Measurements from ENCODE around the gene RNF141. TPM values are rescaled to one million over a fixed set of nuclear protein-coding genes. Genes with fewer than 3 reads are reported as not detected.

RNF141 gene
- total and polyA plus RNA-seq, 10 of the 15 experiments (the other 5 are each of a cell fraction or from before 2014, with no cell fraction given) = 7.6 to 36.8 (median 13.6) TPM

- no peak for TF ChIP-seq PRDM15 (CRISPR knock-in tag; IDR thresholded peaks at IDR 0.05)
- peak; percentile 61; the same call in 1 of the 2 replicates for TF ChIP-seq EED (IDR thresholded peaks at IDR 0.05; ENCODE audit: low read depth)
- no peak for TF ChIP-seq TCF7 (IDR thresholded peaks at IDR 0.05; ENCODE audit: borderline replicate concordance)
- TF ChIP-seq MTA2 (IDR thresholded peaks at IDR 0.05; ENCODE audit: low read depth) = peak; percentile 65; the same call in 1 of the 2 replicates
- TF ChIP-seq TBL1XR1 (IDR thresholded peaks at IDR 0.05; ENCODE audit: low read depth, low read length) = no peak
- TF ChIP-seq ZNF274 (IDR thresholded peaks at IDR 0.05; ENCODE audit: insufficient read depth, insufficient read length) = no peak
- no peak for TF ChIP-seq BRCA1 (IDR thresholded peaks at IDR 0.05; ENCODE audit: low read depth, low read length)
- peak; percentile 34; the same call in 1 of the 3 replicates for TF ChIP-seq POU2F2 (IDR thresholded peaks at IDR 0.05; ENCODE audit: borderline replicate concordance, low read depth, low read length)
- no peak for TF ChIP-seq NR2C2 (IDR thresholded peaks at IDR 0.05; ENCODE audit: borderline replicate concordance, control insufficient read depth, insufficient read length, low read depth)
- TF ChIP-seq CBX5 (IDR thresholded peaks at IDR 0.05; ENCODE audit: low read depth) = no peak
- TF ChIP-seq USF1 (IDR thresholded peaks at IDR 0.05; ENCODE audit: borderline replicate concordance, extremely low read length, insufficient read depth, low read depth, low read length) = no peak
- TF ChIP-seq SREBF2 (IDR thresholded peaks at IDR 0.05; ENCODE audit: low read length) = no peak
- TF ChIP-seq CHD4 (IDR thresholded peaks at IDR 0.05) = no peak
- TF ChIP-seq HCFC1 (IDR thresholded peaks at IDR 0.05; ENCODE audit: low read length) = no peak
- TF ChIP-seq SMARCA5 (IDR thresholded peaks at IDR 0.05) = no peak
- peak; percentile 71 for TF ChIP-seq GATAD2B (conservative IDR thresholded peaks at IDR 0.05; ENCODE audit: low read depth)
- TF ChIP-seq SRF (IDR thresholded peaks at IDR 0.05; ENCODE audit: low read depth in 2 of 2, low read length in 2 of 2) = no peak
- TF ChIP-seq JUNB (IDR thresholded peaks at IDR 0.05) = no peak
- no peak for TF ChIP-seq WRNIP1 (IDR thresholded peaks at IDR 0.05; ENCODE audit: borderline replicate concordance, low read depth, low read length)
- no peak for TF ChIP-seq MYB (IDR thresholded peaks at IDR 0.05; ENCODE audit: borderline replicate concordance, low read depth, low read length)
- no peak for TF ChIP-seq SUPT20H (IDR thresholded peaks at IDR 0.05; ENCODE audit: borderline replicate concordance, control insufficient read depth, low read depth, low read length)
- TF ChIP-seq EZH2 (IDR thresholded peaks at IDR 0.05; ENCODE audit: borderline replicate concordance, control insufficient read depth, low read depth, low read length) = no peak
- TF ChIP-seq, protein P1, sequence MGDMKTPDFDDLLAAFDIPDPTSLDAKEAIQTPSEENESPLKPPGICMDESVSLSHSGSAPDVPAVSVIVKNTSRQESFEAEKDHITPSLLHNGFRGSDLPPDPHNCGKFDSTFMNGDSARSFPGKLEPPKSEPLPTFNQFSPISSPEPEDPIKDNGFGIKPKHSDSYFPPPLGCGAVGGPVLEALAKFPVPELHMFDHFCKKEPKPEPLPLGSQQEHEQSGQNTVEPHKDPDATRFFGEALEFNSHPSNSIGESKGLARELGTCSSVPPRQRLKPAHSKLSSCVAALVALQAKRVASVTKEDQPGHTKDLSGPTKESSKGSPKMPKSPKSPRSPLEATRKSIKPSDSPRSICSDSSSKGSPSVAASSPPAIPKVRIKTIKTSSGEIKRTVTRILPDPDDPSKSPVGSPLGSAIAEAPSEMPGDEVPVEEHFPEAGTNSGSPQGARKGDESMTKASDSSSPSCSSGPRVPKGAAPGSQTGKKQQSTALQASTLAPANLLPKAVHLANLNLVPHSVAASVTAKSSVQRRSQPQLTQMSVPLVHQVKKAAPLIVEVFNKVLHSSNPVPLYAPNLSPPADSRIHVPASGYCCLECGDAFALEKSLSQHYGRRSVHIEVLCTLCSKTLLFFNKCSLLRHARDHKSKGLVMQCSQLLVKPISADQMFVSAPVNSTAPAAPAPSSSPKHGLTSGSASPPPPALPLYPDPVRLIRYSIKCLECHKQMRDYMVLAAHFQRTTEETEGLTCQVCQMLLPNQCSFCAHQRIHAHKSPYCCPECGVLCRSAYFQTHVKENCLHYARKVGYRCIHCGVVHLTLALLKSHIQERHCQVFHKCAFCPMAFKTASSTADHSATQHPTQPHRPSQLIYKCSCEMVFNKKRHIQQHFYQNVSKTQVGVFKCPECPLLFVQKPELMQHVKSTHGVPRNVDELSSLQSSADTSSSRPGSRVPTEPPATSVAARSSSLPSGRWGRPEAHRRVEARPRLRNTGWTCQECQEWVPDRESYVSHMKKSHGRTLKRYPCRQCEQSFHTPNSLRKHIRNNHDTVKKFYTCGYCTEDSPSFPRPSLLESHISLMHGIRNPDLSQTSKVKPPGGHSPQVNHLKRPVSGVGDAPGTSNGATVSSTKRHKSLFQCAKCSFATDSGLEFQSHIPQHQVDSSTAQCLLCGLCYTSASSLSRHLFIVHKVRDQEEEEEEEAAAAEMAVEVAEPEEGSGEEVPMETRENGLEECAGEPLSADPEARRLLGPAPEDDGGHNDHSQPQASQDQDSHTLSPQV (IDR thresholded peaks at IDR 0.05) = no peak
Observed at GRCh38 chr11:10488934-10489691, 51.9 kb downstream of the RNF141 start (continued).

Data from GM12878 (cell line).